ENCODE measurements around the gene HYI.

The HYI gene

DNA sequence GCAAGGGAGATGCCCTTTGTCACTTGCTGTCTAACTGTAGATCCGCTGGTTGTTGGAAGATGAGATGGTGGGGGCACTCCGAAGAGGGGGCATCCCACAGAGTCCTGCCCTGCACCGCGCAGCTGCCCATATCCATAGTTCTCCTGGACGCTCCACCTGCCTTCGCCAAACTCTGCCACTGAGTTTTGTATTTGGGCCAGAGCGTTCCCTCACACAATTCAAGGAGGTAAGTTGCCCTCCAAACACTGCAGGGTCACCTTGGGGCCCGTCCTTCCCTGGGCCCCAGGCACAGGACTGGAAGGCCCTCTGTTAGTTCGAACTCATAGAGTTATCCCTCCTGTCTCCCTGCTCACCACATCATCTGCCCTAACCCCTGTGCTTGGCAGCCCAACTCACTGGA, 22.1 kb downstream of the HYI start:
- H3K36me3 ChIP-seq (ENCODE audit: control insufficient read depth in 2 of 2, insufficient read depth in 2 of 2, low read length in 2 of 2): peaks cover 79 to 95% of the 10 kb centered on the region in 2 donors
- no peak overlapping the region for H3K27ac ChIP-seq (ENCODE audit: low read depth in 2 of 2, low read length in 2 of 2)
- no peaks in the 10 kb centered on the region for H3K27me3 ChIP-seq (ENCODE audit: control insufficient read depth in 2 of 2, insufficient read depth in 2 of 2, low read length in 2 of 2)
- no peaks in the 10 kb centered on the region for H3K9me3 ChIP-seq (ENCODE audit: control insufficient read depth in 2 of 2, low read length in 2 of 2)
- H3K4me3 ChIP-seq (ENCODE audit: low read length in 2 of 2): no peak overlapping the region
- H3K9ac ChIP-seq (ENCODE audit: low read depth in 1 of 2, low read length in 2 of 2): no peak overlapping the region
- no peaks in the 10 kb centered on the region for H3K4me1 ChIP-seq (ENCODE audit: control insufficient read depth in 2 of 2, insufficient read depth in 2 of 2, low read length in 2 of 2)

DNA sequence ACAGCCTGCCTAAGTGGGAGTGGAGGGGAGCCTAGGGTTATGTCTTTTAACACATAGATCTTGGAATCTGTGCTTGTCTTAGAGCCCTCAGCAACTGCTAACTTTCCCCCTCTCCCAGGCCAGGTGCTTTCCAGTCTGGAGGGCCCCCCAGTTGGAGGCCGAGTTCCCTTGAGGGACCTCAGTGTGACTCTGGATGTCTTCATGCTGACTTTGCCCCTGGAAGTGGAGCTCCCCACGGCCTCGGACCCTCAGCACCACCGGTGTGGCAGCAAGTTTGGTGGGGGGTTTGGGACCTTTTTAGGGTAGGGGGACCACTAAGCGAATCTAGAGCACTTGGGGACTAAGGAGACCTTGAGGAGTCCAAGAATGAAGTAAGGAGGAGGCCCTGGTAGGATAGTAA, 22.9 kb downstream of the HYI start:
- Histone ChIP-seq H3K27me3 (ENCODE audit: control insufficient read depth in 2 of 2, insufficient read depth in 2 of 2, low read length in 2 of 2) (no peaks in the 10 kb centered on the region), H3K36me3 (ENCODE audit: control insufficient read depth in 2 of 2, insufficient read depth in 2 of 2, low read length in 2 of 2) (peaks cover 87 to 96% of the 10 kb centered on the region in 2 donors), H3K4me1 (ENCODE audit: control insufficient read depth in 2 of 2, insufficient read depth in 2 of 2, low read length in 2 of 2) (no peaks in the 10 kb centered on the region), H3K9me3 (ENCODE audit: control insufficient read depth in 2 of 2, low read length in 2 of 2) (no peaks in the 10 kb centered on the region), H3K9ac (ENCODE audit: low read depth in 1 of 2, low read length in 2 of 2) (no peak overlapping the region), H3K27ac (ENCODE audit: low read depth in 2 of 2, low read length in 2 of 2) (no peak overlapping the region), H3K4me3 (ENCODE audit: low read length in 2 of 2) (no peak overlapping the region)

DNA sequence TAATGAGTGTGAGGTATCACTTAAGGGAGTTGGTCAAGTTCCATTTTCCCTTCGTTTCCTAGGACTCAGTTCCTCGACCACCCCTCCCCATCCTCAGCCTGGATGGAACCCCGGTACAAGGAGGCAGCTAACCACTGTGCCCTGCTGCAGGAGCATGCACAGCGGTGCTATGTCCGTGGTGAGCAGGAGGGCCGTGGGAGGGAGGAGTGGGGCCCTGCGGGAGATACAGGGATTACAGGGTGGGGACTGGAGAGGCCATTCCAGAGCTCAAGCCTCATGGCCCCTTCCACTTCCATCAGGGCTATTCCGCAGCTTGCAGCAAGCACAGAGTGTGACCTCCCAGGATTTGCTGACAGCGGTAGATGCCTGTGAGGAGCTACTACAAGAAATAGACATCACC, 25.8 kb downstream of the HYI start:
- Histone ChIP-seq H3K4me1 (ENCODE audit: control insufficient read depth in 2 of 2, insufficient read depth in 2 of 2, low read length in 2 of 2) (peaks cover 0 to 3% of the 10 kb centered on the region in 2 donors), H3K9me3 (ENCODE audit: control insufficient read depth in 2 of 2, low read length in 2 of 2) (peaks cover 0 to 2% of the 10 kb centered on the region in 2 donors), H3K27me3 (ENCODE audit: control insufficient read depth in 2 of 2, insufficient read depth in 2 of 2, low read length in 2 of 2) (no peaks in the 10 kb centered on the region), H3K9ac (ENCODE audit: low read depth in 1 of 2, low read length in 2 of 2) (no peak overlapping the region), H3K36me3 (ENCODE audit: control insufficient read depth in 2 of 2, insufficient read depth in 2 of 2, low read length in 2 of 2) (peaks cover 92 to 95% of the 10 kb centered on the region in 2 donors), H3K4me3 (ENCODE audit: low read length in 2 of 2) (no peak overlapping the region), H3K27ac (ENCODE audit: low read depth in 2 of 2, low read length in 2 of 2) (no peak overlapping the region)

DNA sequence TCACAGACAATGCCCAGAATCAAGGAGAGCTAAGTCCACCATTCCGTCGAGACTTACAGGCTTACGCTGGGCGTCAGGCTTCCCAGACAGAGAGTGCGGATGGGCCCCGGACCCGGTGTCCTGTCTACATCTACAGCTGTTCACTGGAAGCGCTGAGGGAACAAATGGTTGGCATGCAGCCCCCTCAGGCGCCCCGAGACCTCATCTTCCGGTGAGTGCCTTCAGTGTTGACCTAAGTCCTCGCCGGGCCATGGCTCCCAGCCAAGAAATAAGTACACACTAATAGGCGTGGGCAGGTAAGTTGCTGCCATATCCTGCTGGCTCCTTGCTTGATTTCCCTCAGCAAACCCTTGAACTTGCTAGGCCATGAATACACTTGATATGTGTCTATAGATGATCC, 26.2 kb downstream of the HYI start:
- Histone ChIP-seq H3K27me3 (ENCODE audit: control insufficient read depth in 2 of 2, insufficient read depth in 2 of 2, low read length in 2 of 2) (no peaks in the 10 kb centered on the region), H3K9me3 (ENCODE audit: control insufficient read depth in 2 of 2, low read length in 2 of 2) (peaks cover 0 to 2% of the 10 kb centered on the region in 2 donors), H3K27ac (ENCODE audit: low read depth in 2 of 2, low read length in 2 of 2) (no peak overlapping the region), H3K9ac (ENCODE audit: low read depth in 1 of 2, low read length in 2 of 2) (no peak overlapping the region), H3K4me1 (ENCODE audit: control insufficient read depth in 2 of 2, insufficient read depth in 2 of 2, low read length in 2 of 2) (peaks cover 0 to 3% of the 10 kb centered on the region in 2 donors), H3K4me3 (ENCODE audit: low read length in 2 of 2) (no peak overlapping the region), H3K36me3 (ENCODE audit: control insufficient read depth in 2 of 2, insufficient read depth in 2 of 2, low read length in 2 of 2) (peaks cover 92 to 95% of the 10 kb centered on the region in 2 donors)

DNA sequence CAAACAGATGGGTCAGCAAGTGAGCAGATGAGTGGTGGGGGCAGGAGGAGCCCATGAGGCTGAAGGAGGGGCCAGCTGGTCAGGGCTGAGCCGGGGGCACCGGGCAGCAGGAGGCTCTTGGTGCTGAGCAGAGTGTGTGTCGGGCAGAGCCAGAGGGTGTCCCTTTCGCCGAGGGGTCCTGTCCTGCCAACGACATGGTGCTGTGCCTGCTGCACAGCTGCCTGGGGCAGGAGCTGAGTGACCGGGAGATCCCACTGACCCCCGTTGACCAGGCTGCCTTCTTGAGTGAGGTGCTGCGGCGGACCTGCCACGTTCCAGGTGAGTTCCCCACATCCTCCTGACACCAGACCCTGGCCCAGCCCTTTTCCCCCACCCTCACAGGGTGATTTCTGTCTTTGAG, 27.5 kb downstream of the HYI start:
- Histone ChIP-seq H3K27ac (ENCODE audit: low read depth in 2 of 2, low read length in 2 of 2) (no peak overlapping the region), H3K4me1 (ENCODE audit: control insufficient read depth in 2 of 2, insufficient read depth in 2 of 2, low read length in 2 of 2) (peaks cover 0 to 3% of the 10 kb centered on the region in 2 donors), H3K9me3 (ENCODE audit: control insufficient read depth in 2 of 2, low read length in 2 of 2) (peaks cover 0 to 2% of the 10 kb centered on the region in 2 donors), H3K36me3 (ENCODE audit: control insufficient read depth in 2 of 2, insufficient read depth in 2 of 2, low read length in 2 of 2) (peaks cover 91 to 94% of the 10 kb centered on the region in 2 donors), H3K9ac (ENCODE audit: low read depth in 1 of 2, low read length in 2 of 2) (no peak overlapping the region), H3K27me3 (ENCODE audit: control insufficient read depth in 2 of 2, insufficient read depth in 2 of 2, low read length in 2 of 2) (no peaks in the 10 kb centered on the region), H3K4me3 (ENCODE audit: low read length in 2 of 2) (no peak overlapping the region)

DNA sequence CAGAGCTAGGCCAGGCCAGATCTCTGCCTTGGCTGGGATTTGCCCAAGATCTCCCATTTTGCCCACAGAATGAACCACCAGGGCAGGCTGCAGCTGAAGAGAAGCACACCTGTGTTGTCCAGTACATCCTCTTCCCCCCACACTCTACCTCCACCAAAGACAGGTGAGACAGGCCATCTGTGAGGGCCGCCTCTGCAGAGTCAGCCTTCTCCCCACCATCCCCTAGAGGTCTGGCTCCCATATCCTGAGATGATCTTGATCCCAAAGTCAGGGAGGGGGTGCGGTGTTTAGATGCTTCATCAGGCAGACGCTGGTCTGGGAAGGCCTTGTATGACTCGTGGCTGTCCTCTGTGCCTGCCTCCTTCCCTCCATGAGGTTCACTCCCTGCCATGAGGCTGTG, 28.7 kb downstream of the HYI start:
- Histone ChIP-seq H3K9me3 (ENCODE audit: control insufficient read depth in 2 of 2, low read length in 2 of 2) (peaks cover 0 to 2% of the 10 kb centered on the region in 2 donors), H3K27me3 (ENCODE audit: control insufficient read depth in 2 of 2, insufficient read depth in 2 of 2, low read length in 2 of 2) (no peaks in the 10 kb centered on the region), H3K4me3 (ENCODE audit: low read length in 2 of 2) (no peak overlapping the region), H3K9ac (ENCODE audit: low read depth in 1 of 2, low read length in 2 of 2) (no peak overlapping the region), H3K27ac (ENCODE audit: low read depth in 2 of 2, low read length in 2 of 2) (no peak overlapping the region), H3K36me3 (ENCODE audit: control insufficient read depth in 2 of 2, insufficient read depth in 2 of 2, low read length in 2 of 2) (peaks cover 91 to 94% of the 10 kb centered on the region in 2 donors), H3K4me1 (ENCODE audit: control insufficient read depth in 2 of 2, insufficient read depth in 2 of 2, low read length in 2 of 2) (peaks cover 0 to 3% of the 10 kb centered on the region in 2 donors)

DNA sequence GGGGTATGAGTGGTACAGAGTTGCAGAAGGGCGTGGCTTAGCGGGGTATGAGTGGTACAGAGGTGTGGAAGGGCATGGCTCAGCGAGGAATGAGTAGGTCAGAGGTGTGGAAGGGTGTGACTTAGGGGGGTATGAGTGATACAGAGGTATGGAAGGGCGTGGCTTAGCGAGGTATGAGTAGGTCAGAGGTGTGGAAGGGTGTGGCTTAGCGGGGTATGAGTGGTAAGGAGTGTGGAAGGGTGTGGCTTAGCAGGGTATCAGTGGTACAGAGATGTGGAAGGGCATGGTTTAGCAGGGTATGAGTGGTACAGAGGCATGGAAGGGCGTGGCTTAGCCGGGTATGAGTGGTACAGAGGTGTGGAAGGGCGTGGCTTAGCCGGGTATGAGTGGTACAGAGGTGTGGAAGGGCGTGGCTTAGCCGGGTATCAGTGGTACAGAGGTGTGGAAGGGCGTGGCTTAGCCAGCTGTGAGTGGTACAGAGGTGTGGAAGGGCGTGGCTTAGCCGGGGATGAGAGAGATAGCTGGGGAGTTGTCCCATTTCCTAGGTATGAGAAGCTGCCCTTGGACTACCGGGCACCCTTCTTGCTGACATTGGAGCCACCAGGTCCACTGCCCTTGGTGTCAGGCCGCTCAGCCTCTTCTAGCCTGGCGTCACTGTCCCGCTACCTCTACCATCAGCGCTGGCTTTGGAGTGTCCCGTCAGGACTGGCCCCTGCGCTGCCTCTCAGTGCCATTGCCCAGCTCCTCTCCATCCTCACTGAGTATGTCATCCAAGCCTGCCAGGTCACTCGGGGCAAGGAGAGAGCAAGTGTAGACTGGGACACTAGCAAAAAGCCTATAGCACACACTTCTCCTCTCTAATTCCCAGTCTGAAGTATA, 29.8 kb downstream of the HYI start:
- H3K9ac ChIP-seq (ENCODE audit: low read depth in 1 of 2, low read length in 2 of 2): no peak overlapping the region
- H3K27me3 ChIP-seq (ENCODE audit: control insufficient read depth in 2 of 2, insufficient read depth in 2 of 2, low read length in 2 of 2): no peaks in the 10 kb centered on the region
- peaks cover 0 to 2% of the 10 kb centered on the region in 2 donors for H3K9me3 ChIP-seq (ENCODE audit: control insufficient read depth in 2 of 2, low read length in 2 of 2)
- H3K27ac ChIP-seq (ENCODE audit: low read depth in 2 of 2, low read length in 2 of 2): peak overlapping the region; percentile 60 to 63
- peaks cover 91 to 94% of the 10 kb centered on the region in 2 donors for H3K36me3 ChIP-seq (ENCODE audit: control insufficient read depth in 2 of 2, insufficient read depth in 2 of 2, low read length in 2 of 2)
- H3K4me1 ChIP-seq (ENCODE audit: control insufficient read depth in 2 of 2, insufficient read depth in 2 of 2, low read length in 2 of 2): peaks cover 0 to 3% of the 10 kb centered on the region in 2 donors
- no peak overlapping the region for H3K4me3 ChIP-seq (ENCODE audit: low read length in 2 of 2)

DNA sequence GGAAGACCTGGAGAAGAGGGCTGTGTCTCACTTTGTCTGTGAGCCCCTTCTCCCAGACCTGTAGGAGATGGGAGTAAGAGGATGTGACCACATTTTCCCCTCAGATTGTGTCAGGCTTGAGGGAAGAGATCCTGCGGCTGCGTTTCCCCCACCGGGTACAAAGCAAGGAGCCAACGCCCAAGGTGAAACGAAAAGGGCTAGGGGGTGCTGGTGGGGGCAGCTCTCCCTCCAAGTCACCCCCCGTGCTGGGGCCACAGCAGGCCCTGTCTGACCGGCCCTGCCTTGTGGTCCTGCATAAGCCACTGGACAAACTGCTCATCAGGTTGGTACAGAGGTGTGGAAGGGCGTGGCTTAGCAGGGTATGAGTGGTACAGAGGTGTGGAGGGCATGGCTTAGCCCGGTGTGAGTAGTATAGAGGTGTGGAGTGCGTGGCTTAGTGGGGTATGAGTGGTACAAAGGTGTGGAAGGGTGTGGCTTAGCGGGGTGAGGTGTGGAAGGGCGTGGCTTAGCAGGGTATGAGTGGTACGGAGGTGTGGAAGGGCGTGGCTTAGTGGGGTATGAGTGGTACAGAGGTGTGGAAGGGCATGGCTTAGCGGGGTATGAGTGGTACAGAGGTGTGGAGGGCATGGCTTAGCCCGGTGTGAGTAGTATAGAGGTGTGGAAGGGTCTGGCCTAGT, 30.6 kb downstream of the HYI start:
- no peak overlapping the region for H3K9ac ChIP-seq (ENCODE audit: low read depth in 1 of 2, low read length in 2 of 2)
- H3K36me3 ChIP-seq (ENCODE audit: control insufficient read depth in 2 of 2, insufficient read depth in 2 of 2, low read length in 2 of 2): peaks cover 92 to 94% of the 10 kb centered on the region in 2 donors
- H3K27me3 ChIP-seq (ENCODE audit: control insufficient read depth in 2 of 2, insufficient read depth in 2 of 2, low read length in 2 of 2): no peaks in the 10 kb centered on the region
- H3K27ac ChIP-seq (ENCODE audit: low read depth in 2 of 2, low read length in 2 of 2): peak overlapping the region; percentile 60 to 63
- H3K4me3 ChIP-seq (ENCODE audit: low read length in 2 of 2): no peak overlapping the region
- H3K4me1 ChIP-seq (ENCODE audit: control insufficient read depth in 2 of 2, insufficient read depth in 2 of 2, low read length in 2 of 2): peaks cover 0 to 3% of the 10 kb centered on the region in 2 donors
- peaks cover 0 to 2% of the 10 kb centered on the region in 2 donors for H3K9me3 ChIP-seq (ENCODE audit: control insufficient read depth in 2 of 2, low read length in 2 of 2)

DNA sequence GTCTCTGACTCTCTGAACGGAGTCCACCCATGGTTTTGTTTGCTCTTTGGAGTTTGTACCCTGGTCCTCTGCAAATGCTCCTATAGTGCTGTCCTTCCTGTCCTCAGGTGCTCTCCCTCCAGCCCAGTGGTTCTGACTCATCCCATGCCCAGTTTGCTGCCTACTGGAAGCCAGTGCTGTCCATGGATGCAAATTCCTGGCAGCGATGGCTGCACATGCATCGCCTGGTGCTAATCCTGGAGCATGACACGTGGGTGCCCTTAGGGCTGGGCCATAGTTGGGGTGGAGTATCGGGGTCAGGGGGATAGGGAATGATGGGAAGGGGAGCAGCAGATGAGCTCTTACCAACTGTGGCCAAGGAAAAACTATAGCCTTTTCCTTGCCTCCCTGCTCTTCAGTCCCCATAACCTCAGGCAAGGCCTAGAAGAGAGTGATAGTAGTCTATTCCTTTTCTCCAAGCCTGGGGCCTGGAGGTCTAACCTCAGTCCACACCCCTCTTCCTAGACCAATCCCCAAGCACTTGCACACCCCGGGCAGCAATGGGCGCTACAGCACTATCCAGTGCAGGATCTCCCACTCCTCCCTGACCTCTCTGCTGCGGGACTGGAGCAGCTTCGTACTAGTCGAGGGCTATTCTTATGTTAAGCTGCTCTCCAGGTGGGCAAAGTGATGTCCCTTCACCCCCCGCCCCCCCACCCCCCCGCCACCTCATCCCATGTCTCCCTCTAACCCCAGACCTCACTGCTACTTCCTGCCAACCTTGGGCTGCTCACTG, 31.6 kb downstream of the HYI start:
- H3K9ac ChIP-seq (ENCODE audit: low read depth in 1 of 2, low read length in 2 of 2): no peak overlapping the region
- no peak overlapping the region for H3K27ac ChIP-seq (ENCODE audit: low read depth in 2 of 2, low read length in 2 of 2)
- H3K9me3 ChIP-seq (ENCODE audit: control insufficient read depth in 2 of 2, low read length in 2 of 2): peaks cover 0 to 2% of the 10 kb centered on the region in 2 donors
- H3K36me3 ChIP-seq (ENCODE audit: control insufficient read depth in 2 of 2, insufficient read depth in 2 of 2, low read length in 2 of 2): peaks cover 90 to 93% of the 10 kb centered on the region in 2 donors
- peaks cover 0 to 3% of the 10 kb centered on the region in 2 donors for H3K4me1 ChIP-seq (ENCODE audit: control insufficient read depth in 2 of 2, insufficient read depth in 2 of 2, low read length in 2 of 2)
- H3K27me3 ChIP-seq (ENCODE audit: control insufficient read depth in 2 of 2, insufficient read depth in 2 of 2, low read length in 2 of 2): no peaks in the 10 kb centered on the region
- no peak overlapping the region for H3K4me3 ChIP-seq (ENCODE audit: low read length in 2 of 2)

Data from mucosa of rectum (tissue), 2 donors.